CD4-positive, alpha-beta T cell treated with Interleukin-17A for 4 hours (primary cell): ENCODE results near the gene SDF2L1.
"Not testable (repeated sequence)": the region's sequence is repeated elsewhere in the genome, so short reads cannot be mapped to it uniquely, and the experiment has no call there.

Experiments used
- DNase-seq: peaks from one replicate; pipeline ENCODE4 v3.0.0-alpha.2; 2020; ENCODE audit warnings: mixed read lengths

Gene SDF2L1

DNA sequence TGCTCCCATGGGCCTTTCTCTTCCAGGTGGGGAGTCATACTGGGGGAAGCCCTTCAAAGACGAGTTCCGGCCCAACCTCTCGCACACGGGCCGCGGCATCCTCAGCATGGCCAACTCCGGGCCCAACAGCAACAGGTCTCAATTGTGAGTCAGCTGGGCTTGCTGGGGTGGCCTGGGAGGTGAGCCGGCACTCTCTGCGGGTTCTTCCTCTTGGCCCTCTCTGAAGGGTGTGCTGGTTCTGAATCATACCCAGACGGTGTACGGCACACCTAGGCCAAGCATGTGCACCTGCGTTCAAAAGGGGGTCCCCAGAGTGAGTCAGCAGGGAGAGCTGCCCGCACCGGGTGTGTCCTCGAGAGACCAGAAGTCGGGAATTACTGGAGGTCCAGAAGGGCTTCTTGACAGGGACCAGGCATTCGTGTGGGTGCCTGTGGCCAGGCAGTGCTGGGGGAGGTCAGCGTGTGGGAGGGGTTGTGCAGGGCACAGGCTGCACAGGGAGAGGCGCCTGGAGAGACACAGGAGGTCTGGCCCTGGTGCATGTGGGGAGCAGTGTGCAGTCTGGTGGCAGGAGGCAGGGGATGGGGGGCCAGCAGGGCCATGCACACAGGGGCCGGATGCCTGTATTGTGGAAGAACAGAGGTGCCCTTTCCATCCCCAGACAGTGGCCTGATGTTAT lies 46.7 kb downstream of the SDF2L1 start:
- DNase-seq, result no peak

DNA sequence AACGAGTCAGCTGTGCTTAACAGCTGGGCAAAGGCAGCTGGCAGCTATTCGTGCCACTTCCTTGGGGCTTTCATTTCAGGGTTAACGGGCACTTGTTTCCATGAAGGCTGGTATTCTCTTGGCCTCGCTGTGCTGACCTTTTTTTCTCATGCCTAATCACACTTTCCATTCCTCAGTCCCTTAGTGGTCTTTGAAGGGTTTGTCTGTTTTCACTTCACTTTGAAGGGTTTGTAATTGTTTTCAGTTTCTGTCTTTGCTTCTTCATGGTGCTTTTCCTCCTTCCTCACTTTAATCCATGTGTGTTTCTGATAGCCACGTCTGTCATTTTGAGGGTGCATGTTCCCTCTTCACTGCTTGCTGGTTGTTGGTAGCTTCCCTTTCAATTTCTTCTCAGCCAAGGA lies 48.3 kb downstream of the SDF2L1 start:
- DNase-seq, result no peak

DNA sequence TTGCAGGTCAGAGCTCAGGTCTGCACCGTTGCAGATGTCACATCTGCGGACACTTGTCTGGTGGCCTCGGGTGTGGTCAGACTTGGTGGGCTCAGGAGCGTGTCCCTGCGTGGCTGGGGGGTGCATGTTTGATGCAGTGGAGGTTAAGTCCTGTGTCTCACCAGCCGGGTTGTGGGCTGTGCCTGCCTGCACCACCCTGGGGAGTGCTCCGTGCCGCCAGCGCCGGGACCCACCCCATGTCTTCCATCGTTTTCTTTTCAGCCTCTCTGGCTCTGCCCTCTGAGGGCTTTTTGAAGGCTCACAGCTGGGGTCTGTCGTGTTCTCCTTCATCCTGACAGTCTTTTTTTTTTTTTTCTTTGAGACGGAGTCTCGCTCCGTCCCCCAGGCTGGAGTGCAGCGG lies 49.7 kb downstream of the SDF2L1 start:
- no peak for DNase-seq

DNA sequence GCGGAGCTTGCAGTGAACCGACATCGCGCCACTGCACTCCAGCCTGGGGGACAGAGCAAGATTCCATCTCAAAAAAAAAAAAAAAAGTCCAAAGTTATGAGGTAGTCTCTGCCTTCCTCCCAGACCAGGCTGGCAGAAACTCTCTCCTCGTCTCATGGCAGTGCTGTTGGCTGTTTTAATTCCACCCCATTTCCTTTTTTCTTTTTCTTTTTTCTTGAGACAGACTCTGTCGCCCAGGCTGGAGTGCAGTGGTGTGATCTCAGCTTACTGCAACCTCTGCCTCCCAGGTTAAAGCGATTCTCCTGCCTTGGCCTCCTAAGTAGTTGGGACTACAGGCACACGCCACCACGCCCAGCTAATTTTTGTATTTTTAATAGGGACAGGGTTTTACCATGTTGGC lies 50.8 kb downstream of the SDF2L1 start:
- not testable (repeated sequence) for DNase-seq

DNA sequence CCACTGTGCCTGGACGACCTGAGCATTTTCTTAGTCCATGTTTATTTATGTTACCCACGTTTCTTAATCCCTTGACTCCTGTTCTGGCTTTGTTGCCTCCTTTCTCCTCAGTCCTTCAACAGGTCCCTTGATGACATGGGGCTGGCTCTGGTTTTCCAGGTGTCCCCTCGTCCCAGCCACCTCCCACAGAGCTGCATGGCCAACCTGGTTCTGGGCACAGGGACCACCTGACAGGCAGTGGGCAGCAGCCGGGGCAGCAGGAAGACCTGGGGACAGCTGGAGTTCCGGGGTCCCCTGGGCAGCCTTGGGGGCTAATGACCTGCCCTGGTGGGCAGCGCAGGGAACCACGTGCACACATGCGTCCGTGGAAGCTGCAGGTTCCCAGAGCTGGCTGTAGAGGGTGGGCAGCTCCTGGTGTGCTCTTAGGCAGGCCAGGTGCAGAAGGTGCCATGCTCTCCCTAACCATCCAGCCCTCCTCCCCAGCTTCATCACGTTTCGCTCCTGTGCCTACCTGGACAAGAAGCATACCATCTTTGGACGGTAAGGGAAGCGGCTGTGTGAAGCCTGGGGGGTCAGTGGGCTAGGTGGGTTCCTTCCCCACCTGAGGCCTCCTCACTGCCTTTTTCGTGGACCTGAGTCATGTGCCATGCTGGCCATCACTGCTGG lies 51.4 kb downstream of the SDF2L1 start:
- no peak for DNase-seq
